ENCODE data around the gene ABAT. TPM values are rescaled to one million over a fixed set of nuclear protein-coding genes. Genes with fewer than 3 reads are reported as not detected.
A peak's percentile ranks its signal among the peaks of the same experiment; 100 is the strongest.

ABAT gene
- total RNA-seq, result 3.0 TPM
- long read RNA-seq, full-length matches to known transcripts, result 2 of 2 reads
- long read RNA-seq, partial matches to known transcripts, result 0 of 2 reads
- long read RNA-seq, other reads (novel, unspliced or antisense), result 0 of 2 reads

GRCh38 chr16:8674413-8675022, at the start of gene ABAT:
TSS of gene ABAT (plus strand) at chr16:8674617. CDS start at chr16:8735740, 61,123 bp downstream.
- intact Hi-C loops (cut with DNase I), result no loop called here
- DNase-seq (ENCODE audit: missing footprints), result peak; percentile 94

GRCh38 chr16:8625491-8626087, 48.8 kb upstream of the ABAT start:
- no peak for ATAC-seq
- no peak for DNase-seq (ENCODE audit: missing footprints)
- intact Hi-C loops (cut with DNase I), result loop anchor here (10.0 kb wide), 1 partner anchor 51 kb away; no protein-coding TSS in a partner anchor

More at GRCh38 chr16:8674413-8675022, at the start of gene ABAT:
- ATAC-seq, result peak; percentile 100

GRCh38 chr16:8626946-8627345, 47.5 kb upstream of the ABAT start:
- DNase-seq (ENCODE audit: missing footprints), result no peak
- intact Hi-C loops (cut with DNase I), result loop anchor here (10.0 kb wide), 1 partner anchor 52 kb away; no protein-coding TSS in a partner anchor
- no peak for ATAC-seq

GRCh38 chr16:8627456-8627855, 47.0 kb upstream of the ABAT start:
- ATAC-seq (no peak), DNase-seq (ENCODE audit: missing footprints) (no peak)
- intact Hi-C loops (cut with DNase I), result loop anchor here (10.0 kb wide), 1 partner anchor 53 kb away; no protein-coding TSS in a partner anchor

GRCh38 chr16:8628981-8629725, 45.3 kb upstream of the ABAT start:
- intact Hi-C loops (cut with DNase I), result loop anchor here (10.0 kb wide), 1 partner anchor 54 kb away; no protein-coding TSS in a partner anchor
- ATAC-seq (no peak), DNase-seq (ENCODE audit: missing footprints) (no peak)

GRCh38 chr16:8630255-8630953, 44.0 kb upstream of the ABAT start:
- DNase-seq (ENCODE audit: missing footprints) (no peak), ATAC-seq (no peak)
- intact Hi-C loops (cut with DNase I), result no loop called here

GRCh38 chr16:8631373-8631772, 43.0 kb upstream of the ABAT start:
- ATAC-seq, result no peak
- no peak for DNase-seq (ENCODE audit: missing footprints)
- intact Hi-C loops (cut with DNase I), result no loop called here

GRCh38 chr16:8631818-8632465, 42.5 kb upstream of the ABAT start:
- intact Hi-C loops (cut with DNase I), result no loop called here
- no peak for ATAC-seq

GRCh38 chr16:8632675-8633182, 41.7 kb upstream of the ABAT start:
- intact Hi-C loops (cut with DNase I), result no loop called here
- ATAC-seq, result peak; percentile 73
- peak; percentile 87 for DNase-seq (ENCODE audit: missing footprints)

More at GRCh38 chr16:8631818-8632465, 42.5 kb upstream of the ABAT start:
- no peak for DNase-seq (ENCODE audit: missing footprints)

GRCh38 chr16:8634991-8635736, 39.3 kb upstream of the ABAT start:
- no peak for DNase-seq (ENCODE audit: missing footprints)
- intact Hi-C loops (cut with DNase I), result no loop called here
- ATAC-seq, result no peak

- intact Hi-C loops (cut with DNase I), result no loop called here
- ATAC-seq, result no peak
Observed at GRCh38 chr16:8639694-8640093, 34.7 kb upstream of the ABAT start.

GRCh38 chr16:8641671-8642070, 32.7 kb upstream of the ABAT start:
- DNase-seq (ENCODE audit: missing footprints), result no peak
- peak; percentile 15 for ATAC-seq
- intact Hi-C loops (cut with DNase I), result no loop called here

More at GRCh38 chr16:8639694-8640093, 34.7 kb upstream of the ABAT start:
- no peak for DNase-seq (ENCODE audit: missing footprints)

- DNase-seq (ENCODE audit: missing footprints) (no peak), ATAC-seq (no peak)
- intact Hi-C loops (cut with DNase I), result no loop called here
Observed at GRCh38 chr16:8642146-8642545, 32.3 kb upstream of the ABAT start.

- intact Hi-C loops (cut with DNase I), result no loop called here
- DNase-seq (ENCODE audit: missing footprints) (peak; percentile 91), ATAC-seq (peak; percentile 55)
Observed at GRCh38 chr16:8644211-8645140, 29.9 kb upstream of the ABAT start.

GRCh38 chr16:8645141-8645521, 29.3 kb upstream of the ABAT start:
- ATAC-seq (no peak), DNase-seq (ENCODE audit: missing footprints) (no peak)
- intact Hi-C loops (cut with DNase I), result no loop called here

- ATAC-seq (no peak), DNase-seq (ENCODE audit: missing footprints) (no peak)
- intact Hi-C loops (cut with DNase I), result no loop called here
Observed at GRCh38 chr16:8645831-8646230, 28.6 kb upstream of the ABAT start.

Data from Right ventricle myocardium inferior (tissue), 1 donor.